Activated CD8-positive, alpha-beta T cell treated with anti-CD3 and anti-CD28 coated beads for 36 hours (primary cell): ENCODE measurements around the gene GNA14. TPM values are rescaled to one million over a fixed set of nuclear protein-coding genes. Genes with fewer than 3 reads are reported as not detected.
A peak's percentile ranks its signal among the peaks of the same experiment; 100 is the strongest.

ENCODE experiments used
- ATAC-seq: fragments of 200-7000 bp; cut with Tn5 transposase; one replicate; pipeline ENCODE4 v1.10.0; 2021; ENCODE audit warnings: mild to moderate bottlenecking, moderate library complexity
- CTCF ChIA-PET: fragments of 350-600 bp; sonication (Branson Sonifier 250); formaldehyde crosslinking; loops from one replicate; lab custom pipeline; 2021; ENCODE audit warnings: antibody characterized with exemption; lab: Charles Lee
- POLR2A ChIA-PET: fragments of 350-600 bp; sonication (Branson Sonifier 250); formaldehyde crosslinking; loops from one replicate; lab custom pipeline; 2021; ENCODE audit warnings: antibody characterized with exemption; lab: Charles Lee
- DNase-seq: peaks from one replicate; pipeline ENCODE4 v3.0.0-alpha.2; 2020
- H3K27ac Mint-ChIP-seq: one replicate; pipeline ENCODE4 v1.8.0; 2021; ENCODE audit warnings: mild to moderate bottlenecking, mixed read lengths
- H3K27me3 Mint-ChIP-seq: one replicate; pipeline ENCODE4 v1.8.0; 2021; ENCODE audit warnings: mixed read lengths
- H3K36me3 Mint-ChIP-seq: one replicate; pipeline ENCODE4 v1.8.0; 2021; ENCODE audit warnings: low read depth, mixed read lengths
- H3K4me1 Mint-ChIP-seq: one replicate; pipeline ENCODE4 v1.8.0; 2021; ENCODE audit warnings: low read depth, mixed read lengths
- H3K4me3 Mint-ChIP-seq: one replicate; pipeline ENCODE4 v1.8.0; 2021; ENCODE audit warnings: mild to moderate bottlenecking, moderate library complexity, mixed read lengths
- H3K9me3 Mint-ChIP-seq: one replicate; pipeline ENCODE4 v1.8.0; 2021; ENCODE audit warnings: mixed read lengths
- CTCF ChIP-seq: fragments of 200-600 bp; IDR thresholded peaks from one replicate; pipeline ENCODE4 v1.8.0; 2022; ENCODE audit warnings: antibody characterized with exemption, mild to moderate bottlenecking
- intact Hi-C: fragments of 100-400 bp; cut with micrococcal nuclease; formaldehyde crosslinking; loops from one replicate; pipeline ENCODE4 v1.10.0; 2022
- total RNA-seq, 2 experiments: library from RNA; stranded (reverse); gene quantifications; one replicate each; pipeline ENCODE4 v1.2.3, GENCODE V29; 2021

The GNA14 gene
- total RNA-seq, 2 experiments from 2014 or later, result not detected

- no peak for TF ChIP-seq CTCF
- H3K36me3 Mint-ChIP-seq, result no peaks in the 10 kb centered on the region
- DNase-seq (no peak), ATAC-seq (no peak)
- CTCF ChIA-PET, result no interaction called here
- no peak overlapping the region for H3K27ac Mint-ChIP-seq
- intact Hi-C loops, result no loop called here
- no peaks in the 10 kb centered on the region for H3K4me1 Mint-ChIP-seq
- POLR2A ChIA-PET, result no interaction called here
- H3K4me3 Mint-ChIP-seq, result no peak overlapping the region
- H3K9me3 Mint-ChIP-seq, result no peaks in the 10 kb centered on the region
- H3K27me3 Mint-ChIP-seq, result peaks cover 4% of the 10 kb centered on the region
These were observed 65.6 kb downstream of the GNA14 start for GRCh38 chr9:77582525-77582924.

- H3K27me3 Mint-ChIP-seq, result peaks cover 4% of the 10 kb centered on the region
- CTCF ChIA-PET, result interaction anchor here (2.0 kb wide), 1 partner anchor 119 kb away, joined by 7 read pairs; no protein-coding TSS in a partner anchor
- peak; percentile 22 for DNase-seq
- H3K4me3 Mint-ChIP-seq, result no peak overlapping the region
- intact Hi-C loops, result loop anchor here (10.0 kb wide), 1 partner anchor 69 kb away; the partner anchor contains the start of gene GNA14
- no peaks in the 10 kb centered on the region for H3K9me3 Mint-ChIP-seq
- no peak for TF ChIP-seq CTCF
- no peaks in the 10 kb centered on the region for H3K4me1 Mint-ChIP-seq
- no peak overlapping the region for H3K27ac Mint-ChIP-seq
- ATAC-seq, result no peak
- no peaks in the 10 kb centered on the region for H3K36me3 Mint-ChIP-seq
- POLR2A ChIA-PET, result no interaction called here
These were observed 72.3 kb downstream of the GNA14 start for GRCh38 chr9:77575785-77576184.

- no peak for DNase-seq
- no peaks in the 10 kb centered on the region for H3K9me3 Mint-ChIP-seq
- ChIA-PET POLR2A (no interaction called here), CTCF (no interaction called here)
- no peaks in the 10 kb centered on the region for H3K36me3 Mint-ChIP-seq
- no peak overlapping the region for H3K4me3 Mint-ChIP-seq
- no peak overlapping the region for H3K27ac Mint-ChIP-seq
- no peak for ATAC-seq
- peaks cover 10% of the 10 kb centered on the region for H3K27me3 Mint-ChIP-seq
- no peak for TF ChIP-seq CTCF
- intact Hi-C loops, result no loop called here
- H3K4me1 Mint-ChIP-seq, result no peaks in the 10 kb centered on the region
These were observed 78.8 kb downstream of the GNA14 start for GRCh38 chr9:77569335-77569734.

- H3K27ac Mint-ChIP-seq, result no peak overlapping the region
- TF ChIP-seq CTCF, result no peak
- ATAC-seq (no peak), DNase-seq (no peak)
- H3K9me3 Mint-ChIP-seq, result no peaks in the 10 kb centered on the region
- H3K27me3 Mint-ChIP-seq, result peaks cover 2% of the 10 kb centered on the region
- POLR2A ChIA-PET, result no interaction called here
- intact Hi-C loops, result no loop called here
- CTCF ChIA-PET, result interaction anchor here (1.2 to 1.5 kb wide), 2 partner anchors 11 to 12 kb away, joined by 3 read pairs; no protein-coding TSS in a partner anchor
- peaks cover 4% of the 10 kb centered on the region for H3K4me1 Mint-ChIP-seq
- H3K4me3 Mint-ChIP-seq, result no peak overlapping the region
- no peaks in the 10 kb centered on the region for H3K36me3 Mint-ChIP-seq
These were observed 84.9 kb downstream of the GNA14 start for GRCh38 chr9:77563174-77563573.

GRCh38 chr9:77562019-77562748 lies 85.9 kb downstream of the GNA14 start:
- TF ChIP-seq CTCF, result no peak
- no peak overlapping the region for H3K4me3 Mint-ChIP-seq
- H3K27ac Mint-ChIP-seq, result no peak overlapping the region
- DNase-seq (no peak), ATAC-seq (no peak)
- no peaks in the 10 kb centered on the region for H3K36me3 Mint-ChIP-seq
- peaks cover 4% of the 10 kb centered on the region for H3K4me1 Mint-ChIP-seq
- H3K9me3 Mint-ChIP-seq, result no peaks in the 10 kb centered on the region
- ChIA-PET POLR2A (no interaction called here), CTCF (interaction anchor here (1.2 kb wide), 1 partner anchor 12 kb away, joined by 3 read pairs; no protein-coding TSS in a partner anchor)
- peaks cover 2% of the 10 kb centered on the region for H3K27me3 Mint-ChIP-seq
- intact Hi-C loops, result no loop called here
